Erythroblast (primary cell): ENCODE results near the gene SLAIN2.

Experiments
- DNase-seq, 2 experiments: peaks; one replicate each; lab custom pipeline; 2025; lab: John Stamatoyannopoulos, UW
- GATA1 ChIP-seq: IDR thresholded peaks from 2 replicates; pipeline ENCODE4 v1.6.1; 2011; ENCODE audit warnings: low read depth, mild to moderate bottlenecking, control low read depth, low read length, moderate library complexity
- POLR2A ChIP-seq: IDR thresholded peaks from 2 replicates; pipeline ENCODE4 v1.6.1; 2011; ENCODE audit warnings: mild to moderate bottlenecking, low read length

The SLAIN2 gene

GRCh38 chr4:48454591-48454990 is 113.3 kb downstream of the SLAIN2 start:
- TF ChIP-seq GATA1, result no peak
- TF ChIP-seq POLR2A, result no peak
- no peak for DNase-seq

GRCh38 chr4:48461000-48461399 is 119.7 kb downstream of the SLAIN2 start:
- DNase-seq, result no peak
- TF ChIP-seq GATA1, result no peak
- no peak for TF ChIP-seq POLR2A

GRCh38 chr4:48462363-48462762 is 121.0 kb downstream of the SLAIN2 start:
- no peak for TF ChIP-seq GATA1
- no peak for TF ChIP-seq POLR2A

DNA sequence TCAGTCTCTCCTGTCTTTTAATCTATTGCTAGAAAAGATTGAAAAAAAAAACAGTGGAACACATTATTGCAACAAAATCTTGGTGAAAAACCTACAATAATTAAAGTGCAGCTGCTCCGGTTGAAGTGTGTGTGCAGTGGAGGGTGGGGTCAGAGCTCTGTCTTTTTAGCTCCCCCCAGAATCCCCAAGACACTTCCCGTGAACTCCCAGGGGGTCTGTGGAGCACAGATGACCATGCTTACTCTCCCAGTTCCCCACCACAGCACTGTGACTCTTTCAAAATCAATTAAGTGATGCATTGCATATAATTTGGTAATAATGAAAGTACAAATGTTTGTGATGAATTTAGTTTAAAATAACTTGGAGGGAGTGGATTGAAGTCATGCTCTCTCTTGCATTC is 126.1 kb downstream of the SLAIN2 start:
- TF ChIP-seq POLR2A (no peak), GATA1 (no peak)
- DNase-seq, result no peak

More at GRCh38 chr4:48462363-48462762, 121.0 kb downstream of the SLAIN2 start:
- DNase-seq, result no peak

- DNase-seq, result no peak
- TF ChIP-seq GATA1 (no peak), POLR2A (no peak)
Observed at GRCh38 chr4:48467891-48468290, 126.6 kb downstream of the SLAIN2 start.

DNA sequence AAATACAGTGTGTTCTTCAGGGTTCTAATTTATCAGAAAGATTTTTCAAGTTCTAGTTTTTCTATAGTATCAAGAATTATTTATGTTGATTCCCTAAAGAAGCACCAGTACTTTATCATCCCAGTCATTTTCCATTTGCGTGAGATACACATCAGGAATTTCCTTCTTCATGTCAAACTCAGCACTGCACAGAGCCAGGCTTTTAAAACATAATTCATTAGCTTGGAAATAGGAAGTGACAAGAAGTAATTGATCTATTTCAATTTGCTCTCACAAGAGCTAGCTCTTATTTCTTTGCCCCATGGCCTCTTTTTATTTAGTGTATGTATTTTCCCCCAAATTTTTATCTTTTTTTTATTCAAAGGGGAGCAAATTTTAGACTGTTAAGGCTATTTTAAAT is 128.8 kb downstream of the SLAIN2 start:
- TF ChIP-seq POLR2A, result no peak
- TF ChIP-seq GATA1, result no peak
- no peak for DNase-seq

DNA sequence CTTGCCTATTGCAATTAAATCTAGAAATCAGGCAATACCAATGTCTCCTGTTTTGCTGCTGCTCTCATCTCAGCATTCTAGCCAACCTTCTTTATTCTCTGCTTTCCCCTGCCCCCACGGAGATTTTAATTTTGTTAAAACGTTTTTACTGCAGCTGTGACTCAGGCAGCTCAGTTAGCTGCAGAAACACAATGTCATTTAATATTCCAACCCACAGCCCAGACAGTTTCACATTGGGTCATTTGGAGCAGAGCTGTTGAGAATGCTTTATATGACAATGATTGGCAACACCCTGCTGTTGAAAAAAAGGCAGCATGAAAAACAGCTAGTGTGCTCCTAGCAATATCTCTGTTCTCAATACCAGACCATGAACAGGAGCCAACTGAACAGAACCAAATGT is 129.2 kb downstream of the SLAIN2 start:
- no peak for TF ChIP-seq GATA1
- TF ChIP-seq POLR2A, result no peak
- DNase-seq, result no peak

GRCh38 chr4:48472794-48473193 is 131.5 kb downstream of the SLAIN2 start:
- no peak for TF ChIP-seq GATA1
- TF ChIP-seq POLR2A, result no peak
- no peak for DNase-seq

DNA sequence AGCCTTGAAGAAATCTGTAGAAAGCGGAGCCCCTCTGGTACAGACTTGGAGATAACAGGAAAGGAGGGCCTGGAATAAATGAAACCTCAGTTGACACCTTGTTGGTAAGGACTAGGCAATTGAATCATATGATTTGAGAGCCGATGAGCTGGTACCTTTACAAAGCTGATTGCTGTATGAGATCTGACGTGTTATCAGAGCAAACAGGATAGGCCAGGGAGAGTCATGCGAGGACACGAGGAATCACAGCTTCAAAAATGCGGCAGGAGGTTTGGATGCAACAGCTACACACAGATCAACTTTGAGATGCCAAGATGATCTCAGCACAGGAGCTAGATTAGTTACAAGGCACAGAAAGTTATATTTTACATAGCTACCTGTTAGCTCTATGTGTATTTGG is 134.4 kb downstream of the SLAIN2 start:
- no peak for TF ChIP-seq POLR2A
- TF ChIP-seq GATA1, result no peak

More for the DNA sequence above, 134.4 kb downstream of the SLAIN2 start:
- peak in 1 of 2 experiments; percentile 13 for DNase-seq
